H1 (cell line): ENCODE measurements around the gene TET1. TPM values are rescaled to one million over a fixed set of nuclear protein-coding genes. Genes with fewer than 3 reads are reported as not detected.

ENCODE experiments used
- ATF2 ChIP-seq: IDR thresholded peaks from 2 replicates; pipeline ENCODE4 v1.6.1; 2012; ENCODE audit warnings: low read length, inconsistent platforms
- BACH1 ChIP-seq: IDR thresholded peaks from 2 replicates; pipeline ENCODE4 v1.6.1; 2012; ENCODE audit warnings: low read length, improper control_type of control experiment
- BCL11A ChIP-seq, 2 experiments: IDR thresholded peaks; one replicate each; pipeline ENCODE4 v1.6.1; 2011; ENCODE audit warnings: low read depth in 2 of 2, low read length in 2 of 2, mild to moderate bottlenecking in 2 of 2
- CHD1 ChIP-seq: IDR thresholded peaks from 2 replicates; pipeline ENCODE4 v1.6.1; 2012; ENCODE audit warnings: low read depth, low read length, improper control_type of control experiment
- CTCF ChIP-seq, 3 experiments: IDR thresholded peaks; 1 replicate in 2 of 3; 2 replicates in 1 of 3; pipeline versions ENCODE4 v1.5.1 to v1.6.1; 2011; ENCODE audit warnings: low read length in 3 of 3, mild to moderate bottlenecking in 3 of 3, inconsistent platforms in 2 of 3, low read depth in 1 of 3, moderate library complexity in 1 of 3; ENCODE audit not compliant: insufficient read depth in 1 of 3; ENCODE audit errors: control extremely low read depth in 1 of 3
- EZH2 ChIP-seq: fragments of 200-600 bp; sonication (generic); IDR thresholded peaks from 2 replicates; pipeline ENCODE4 v1.7.1; 2012; ENCODE audit warnings: low read depth, mild to moderate bottlenecking, moderate library complexity, low read length, inconsistent platforms; ENCODE audit not compliant: severe bottlenecking
- HDAC6 ChIP-seq: IDR thresholded peaks from one replicate; pipeline ENCODE4 v1.7.1; 2012; ENCODE audit warnings: low read depth, mild to moderate bottlenecking, inconsistent platforms, low read length, moderate library complexity
- JUN ChIP-seq: IDR thresholded peaks from 2 replicates; pipeline ENCODE4 v1.6.1; 2011; ENCODE audit warnings: low read depth, mild to moderate bottlenecking, improper control_type of control experiment, low read length
- KDM5A ChIP-seq: fragments of 200-600 bp; IDR thresholded peaks from 2 replicates; pipeline ENCODE4 v1.7.1; 2012; ENCODE audit warnings: mild to moderate bottlenecking, low read length, inconsistent platforms, mixed read lengths
- NANOG ChIP-seq: IDR thresholded peaks from 2 replicates; pipeline ENCODE4 v1.6.1; 2011; ENCODE audit warnings: low read length, low read depth, mild to moderate bottlenecking, inconsistent platforms; ENCODE audit not compliant: insufficient read depth, poor library complexity, severe bottlenecking
- POLR2A ChIP-seq, 2 experiments: IDR thresholded peaks; 1 replicate in 1 of 2; 2 replicates in 1 of 2; pipeline ENCODE4 v1.6.1; 2011; ENCODE audit warnings: low read depth in 2 of 2, low read length in 2 of 2, mild to moderate bottlenecking in 2 of 2; ENCODE audit errors: control extremely low read depth in 1 of 2
- RAD21 ChIP-seq, 2 experiments: IDR thresholded peaks in 1 of 2; conservative IDR thresholded peaks in 1 of 2; 2 replicates each; pipeline ENCODE4 v1.6.1; 2011; ENCODE audit warnings: low read depth in 2 of 2, low read length in 2 of 2, improper control_type of control experiment in 1 of 2, inconsistent platforms in 1 of 2, mild to moderate bottlenecking in 1 of 2, moderate library complexity in 1 of 2
- SIRT6 ChIP-seq: IDR thresholded peaks from one replicate; pipeline ENCODE4 v1.7.1; 2012; ENCODE audit warnings: low read length, inconsistent platforms
- TAF1 ChIP-seq: IDR thresholded peaks from 2 replicates; pipeline ENCODE4 v1.6.1; 2011; ENCODE audit warnings: mild to moderate bottlenecking, low read depth, low read length
- TAF7 ChIP-seq: optimal IDR thresholded peaks from 2 replicates; pipeline ENCODE3; 2011; ENCODE audit warnings: low read depth, mild to moderate bottlenecking, inconsistent platforms, low read length, moderate library complexity, borderline replicate concordance
- TEAD4 ChIP-seq: IDR thresholded peaks from 2 replicates; pipeline ENCODE4 v1.6.1; 2012; ENCODE audit warnings: low read depth, low read length, inconsistent platforms, mixed read lengths
- polyA plus RNA-seq, 7 experiments: library from polyadenylated mRNA; depleted of rRNA in 3 of 7; stranded (reverse) in 5 of 7; unstranded in 2 of 7; fragments of >200 nt in 5 of 7; fragments of 200-250 nt in 2 of 7; gene quantifications; 1 replicate in 5 of 7; 2 replicates in 1 of 7; 4 replicates in 1 of 7; pipeline versions ENCODE4 v1.2.1 to v1.2.3, GENCODE V29; 2011 to 2013; ENCODE audit warnings: missing spikeins in 2 of 7, mixed read lengths in 2 of 7
- total RNA-seq: library from RNA; stranded (reverse); fragmentation: NEBNext Ultra II Directional; extraction: Animal tissue kit (Norgen Biotek cat#: 25700); gene quantifications from 2 replicates; pipeline ENCODE4 v1.2.1, GENCODE V29; 2021
- TF ChIP-seq, protein P1 (sequence below): IDR thresholded peaks from 2 replicates; pipeline ENCODE4 v1.6.1; 2011; ENCODE audit warnings: low read length, improper control_type of control experiment
- TF ChIP-seq, protein P2 (sequence below): IDR thresholded peaks from 2 replicates; pipeline ENCODE4 v1.6.1; 2012; ENCODE audit warnings: inconsistent platforms

Gene TET1
- total and polyA plus RNA-seq, 2 of the 8 experiments (the other 6 are each of a cell fraction or from before 2014, with no cell fraction given) = 15.2 to 69.3 TPM

DNA sequence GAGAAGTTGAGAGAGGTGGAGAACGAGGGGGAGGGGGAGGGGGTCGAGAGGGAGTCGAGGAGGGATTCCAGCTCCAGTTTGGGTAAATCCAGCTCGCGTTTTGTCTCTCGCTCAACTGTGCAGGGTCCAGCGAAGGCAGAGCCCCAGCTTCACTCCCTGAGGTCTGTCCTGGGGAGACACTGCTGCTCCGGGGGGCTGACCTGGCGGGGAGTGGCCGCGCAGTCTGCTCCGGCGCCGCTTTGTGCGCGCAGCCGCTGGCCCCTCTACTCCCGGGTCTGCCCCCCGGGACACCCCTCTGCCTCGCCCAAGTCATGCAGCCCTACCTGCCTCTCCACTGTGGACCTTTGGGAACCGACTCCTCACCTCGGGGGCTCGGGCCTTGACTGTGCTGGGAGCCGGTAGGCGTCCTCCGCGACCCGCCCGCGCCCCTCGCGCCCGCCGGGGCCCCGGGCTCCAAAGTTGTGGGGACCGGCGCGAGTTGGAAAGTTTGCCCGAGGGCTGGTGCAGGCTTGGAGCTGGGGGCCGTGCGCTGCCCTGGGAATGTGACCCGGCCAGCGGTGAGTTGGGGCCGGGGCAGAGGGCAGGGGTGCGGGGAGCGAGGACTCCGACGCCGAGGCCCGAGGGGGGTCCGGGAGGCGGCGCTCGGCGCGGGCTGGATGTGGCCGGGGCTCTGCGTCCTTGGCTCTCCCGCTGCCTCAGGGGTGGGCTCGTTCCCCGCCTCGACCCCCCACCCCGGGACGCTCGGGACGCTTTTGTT lies at the start of gene TET1 (continued):
- TF ChIP-seq, protein P1, sequence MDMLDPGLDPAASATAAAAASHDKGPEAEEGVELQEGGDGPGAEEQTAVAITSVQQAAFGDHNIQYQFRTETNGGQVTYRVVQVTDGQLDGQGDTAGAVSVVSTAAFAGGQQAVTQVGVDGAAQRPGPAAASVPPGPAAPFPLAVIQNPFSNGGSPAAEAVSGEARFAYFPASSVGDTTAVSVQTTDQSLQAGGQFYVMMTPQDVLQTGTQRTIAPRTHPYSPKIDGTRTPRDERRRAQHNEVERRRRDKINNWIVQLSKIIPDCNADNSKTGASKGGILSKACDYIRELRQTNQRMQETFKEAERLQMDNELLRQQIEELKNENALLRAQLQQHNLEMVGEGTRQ = no peak
- no peak for TF ChIP-seq ATF2
- TF ChIP-seq JUN = no peak
- no peak for TF ChIP-seq CTCF (IDR thresholded peaks at IDR 0.05; ENCODE audit: control extremely low read depth in 1 of 3, insufficient read depth in 1 of 3, low read depth in 1 of 3, low read length in 3 of 3)
- peak; percentile 91 for TF ChIP-seq TAF7
- no peak for TF ChIP-seq CHD1
- TF ChIP-seq, protein P2, sequence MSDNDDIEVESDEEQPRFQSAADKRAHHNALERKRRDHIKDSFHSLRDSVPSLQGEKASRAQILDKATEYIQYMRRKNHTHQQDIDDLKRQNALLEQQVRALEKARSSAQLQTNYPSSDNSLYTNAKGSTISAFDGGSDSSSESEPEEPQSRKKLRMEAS = peak; percentile 47
- no peak for TF ChIP-seq NANOG
- peak; percentile 69 for TF ChIP-seq TEAD4
- peak; percentile 98 for TF ChIP-seq TAF1
- TF ChIP-seq HDAC6 = no peak
- no peak for TF ChIP-seq KDM5A
- no peak for TF ChIP-seq EZH2
- TF ChIP-seq BACH1 = no peak
- TF ChIP-seq BCL11A (IDR thresholded peaks at IDR 0.05; ENCODE audit: low read depth in 2 of 2, low read length in 2 of 2) = no peak
- TF ChIP-seq SIRT6 = no peak
- TF ChIP-seq RAD21 (IDR thresholded peaks at IDR 0.05 in 1 of 2, conservative IDR thresholded peaks at IDR 0.05 in 1 of 2; ENCODE audit: low read depth in 2 of 2, low read length in 2 of 2) = peak in 1 of 2 experiments; percentile 18; a peak in 1 of 4 replicates
- TF ChIP-seq POLR2A (IDR thresholded peaks at IDR 0.05; ENCODE audit: control extremely low read depth in 1 of 2, low read depth in 2 of 2, low read length in 2 of 2) = peak; percentile 81 to 90
